ENCODE results near the gene NFIA. TPM values are rescaled to one million over a fixed set of nuclear protein-coding genes. Genes with fewer than 3 reads are reported as not detected.

The NFIA gene
- total and polyA plus RNA-seq, 2 of the 13 experiments (the other 11 are each of a cell fraction or from before 2014, with no cell fraction given), result 14.7 to 28.5 TPM

DNA sequence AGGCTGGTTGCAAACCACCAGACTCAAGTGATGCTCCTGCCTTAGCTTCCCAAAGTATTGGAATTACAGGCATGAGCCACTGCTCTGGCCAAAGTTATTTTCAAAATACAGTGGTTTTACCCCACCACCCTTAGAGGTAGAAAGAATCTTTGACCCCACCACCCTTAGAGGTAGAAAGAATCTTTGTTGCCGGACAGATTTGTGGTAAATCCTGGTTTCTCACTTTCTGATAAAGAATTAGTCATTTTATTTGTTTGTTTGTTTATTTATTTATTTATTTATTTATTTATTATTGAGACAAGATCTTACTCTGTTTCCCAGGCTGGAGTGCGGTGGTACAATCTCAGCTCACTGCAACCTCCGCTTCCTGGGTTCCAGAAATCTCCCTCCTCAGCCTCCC is 55.9 kb downstream of the NFIA start:
- H2AFZ ChIP-seq (ENCODE audit: low read length), result no peak overlapping the region
- peaks cover 51% of the 10 kb centered on the region for H3K4me1 ChIP-seq (ENCODE audit: insufficient read depth, low read length)
- no TSS peak for BruUV-seq (replicated peaks)
- peaks cover 1 to 17% of the 10 kb centered on the region in 2 experiments for H3K36me3 ChIP-seq (replicated peaks in 1 of 2; ENCODE audit: control insufficient read depth in 1 of 2, insufficient read depth in 2 of 2, low read length in 2 of 2)
- FAIRE-seq (no peak), DNase-seq (ENCODE audit: low spot score) (no peak), ATAC-seq (no peak)
- peaks cover 6% of the 10 kb centered on the region for H4K20me1 ChIP-seq (ENCODE audit: insufficient read depth, low read length)
- in situ Hi-C loops (cut with HindIII; ENCODE audit: extremely low pct_ligation_motif_present, low pct_unique_long_range_greater_than_20kb) (no loop called here), intact Hi-C loops (cut with micrococcal nuclease; ENCODE audit: unreplicated experiment) (no loop called here)
- no peak overlapping the region for H3K4me2 ChIP-seq (ENCODE audit: low read depth, low read length)
- no peaks in the 10 kb centered on the region for H3K27me3 ChIP-seq (ENCODE audit: control insufficient read depth in 1 of 2, insufficient read depth in 2 of 2, low read length in 2 of 2)
- H3K9ac ChIP-seq (ENCODE audit: insufficient read depth, low read depth, low read length), result no peak overlapping the region
- 97% methylated on average over 3 of the region's 3 CpGs for WGBS (ENCODE audit: low lambda C conversion rate)
- TF ChIP-seq ZNF24 (IDR thresholded peaks at IDR 0.05), result no peak
- TF ChIP-seq CBFB (CRISPR knock-in tag; IDR thresholded peaks at IDR 0.05), result no peak
- no peak for TF ChIP-seq TBL1XR1 (IDR thresholded peaks at IDR 0.05; ENCODE audit: borderline replicate concordance, low read length, partially characterized antibody)
- TF ChIP-seq RBM22 (optimal IDR thresholded peaks at IDR 0.05; ENCODE audit: low read length), result no peak
- TF ChIP-seq, protein P1, sequence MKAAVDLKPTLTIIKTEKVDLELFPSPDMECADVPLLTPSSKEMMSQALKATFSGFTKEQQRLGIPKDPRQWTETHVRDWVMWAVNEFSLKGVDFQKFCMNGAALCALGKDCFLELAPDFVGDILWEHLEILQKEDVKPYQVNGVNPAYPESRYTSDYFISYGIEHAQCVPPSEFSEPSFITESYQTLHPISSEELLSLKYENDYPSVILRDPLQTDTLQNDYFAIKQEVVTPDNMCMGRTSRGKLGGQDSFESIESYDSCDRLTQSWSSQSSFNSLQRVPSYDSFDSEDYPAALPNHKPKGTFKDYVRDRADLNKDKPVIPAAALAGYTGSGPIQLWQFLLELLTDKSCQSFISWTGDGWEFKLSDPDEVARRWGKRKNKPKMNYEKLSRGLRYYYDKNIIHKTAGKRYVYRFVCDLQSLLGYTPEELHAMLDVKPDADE (CRISPR knock-in tag; IDR thresholded peaks at IDR 0.05), result no peak
- no peak for TF ChIP-seq MTF2 (CRISPR knock-in tag; IDR thresholded peaks at IDR 0.05; ENCODE audit: borderline replicate concordance)
- no peak for TF ChIP-seq ZNF501 (CRISPR knock-in tag; IDR thresholded peaks at IDR 0.05)
- peaks cover 94% of the 10 kb centered on the region for H3K79me2 ChIP-seq (ENCODE audit: insufficient read depth, low read length)
- H3K4me3 ChIP-seq (replicated peaks in 1 of 3; ENCODE audit: insufficient read depth in 1 of 3, low read depth in 2 of 3, low read length in 3 of 3), result no peak overlapping the region
- no peaks in the 10 kb centered on the region for H3K9me3 ChIP-seq (ENCODE audit: low read length)
- no peak overlapping the region for H3K27ac ChIP-seq (ENCODE audit: extremely low read length, insufficient read depth, low read length)
- POLR2A ChIA-PET, result no interaction called here
- CTCF ChIA-PET (ENCODE audit: low intra/inter-chr PET ratio, low total read pairs), result no interaction called here
